ENCODE results near the gene TSTD2.
A peak's percentile ranks its signal among the peaks of the same experiment; 100 is the strongest.

The TSTD2 gene

GRCh38 chr9:97670586-97670985, 37.4 kb upstream of the TSTD2 start:
- H3K27ac Mint-ChIP-seq = peak overlapping the region in 1 of 3 experiments; percentile 9
- H3K36me3 Mint-ChIP-seq (ENCODE audit: low read depth) = peaks cover 75% of the 10 kb centered on the region
- H3K9me3 Mint-ChIP-seq = no peaks in the 10 kb centered on the region
- no peaks in the 10 kb centered on the region for H3K4me1 Mint-ChIP-seq
- H3K27me3 Mint-ChIP-seq (ENCODE audit: low read depth) = no peaks in the 10 kb centered on the region
- H3K4me3 Mint-ChIP-seq = no peak overlapping the region
- TF ChIP-seq CTCF (IDR thresholded peaks at IDR 0.05; ENCODE audit: unreplicated experiment in 3 of 3) = no peak

GRCh38 chr9:97668485-97668884, 35.3 kb upstream of the TSTD2 start:
- Mint-ChIP-seq H3K27me3 (ENCODE audit: low read depth) (no peaks in the 10 kb centered on the region), H3K9me3 (no peaks in the 10 kb centered on the region), H3K4me1 (no peaks in the 10 kb centered on the region), H3K36me3 (ENCODE audit: low read depth) (peaks cover 80% of the 10 kb centered on the region), H3K4me3 (no peak overlapping the region), H3K27ac (no peak overlapping the region)
- no peak for TF ChIP-seq CTCF (IDR thresholded peaks at IDR 0.05; ENCODE audit: unreplicated experiment in 3 of 3)

GRCh38 chr9:97666907-97667686, 33.9 kb upstream of the TSTD2 start:
- H3K27ac Mint-ChIP-seq = no peak overlapping the region
- H3K36me3 Mint-ChIP-seq (ENCODE audit: low read depth) = peaks cover 88% of the 10 kb centered on the region
- TF ChIP-seq CTCF (IDR thresholded peaks at IDR 0.05; ENCODE audit: unreplicated experiment in 3 of 3) = no peak
- no peaks in the 10 kb centered on the region for H3K4me1 Mint-ChIP-seq
- H3K27me3 Mint-ChIP-seq (ENCODE audit: low read depth) = no peaks in the 10 kb centered on the region
- no peaks in the 10 kb centered on the region for H3K9me3 Mint-ChIP-seq
- H3K4me3 Mint-ChIP-seq = no peak overlapping the region

GRCh38 chr9:97665742-97666141, 32.6 kb upstream of the TSTD2 start:
- H3K9me3 Mint-ChIP-seq = no peaks in the 10 kb centered on the region
- peaks cover 86% of the 10 kb centered on the region for H3K36me3 Mint-ChIP-seq (ENCODE audit: low read depth)
- no peaks in the 10 kb centered on the region for H3K27me3 Mint-ChIP-seq (ENCODE audit: low read depth)
- no peaks in the 10 kb centered on the region for H3K4me1 Mint-ChIP-seq
- no peak overlapping the region for H3K27ac Mint-ChIP-seq
- no peak overlapping the region for H3K4me3 Mint-ChIP-seq
- no peak for TF ChIP-seq CTCF (IDR thresholded peaks at IDR 0.05; ENCODE audit: unreplicated experiment in 3 of 3)

- TF ChIP-seq CTCF (IDR thresholded peaks at IDR 0.05; ENCODE audit: unreplicated experiment in 3 of 3) = no peak
- H3K27me3 Mint-ChIP-seq (ENCODE audit: low read depth) = no peaks in the 10 kb centered on the region
- peaks cover 88% of the 10 kb centered on the region for H3K36me3 Mint-ChIP-seq (ENCODE audit: low read depth)
- no peaks in the 10 kb centered on the region for H3K4me1 Mint-ChIP-seq
- H3K4me3 Mint-ChIP-seq = no peak overlapping the region
- H3K9me3 Mint-ChIP-seq = no peaks in the 10 kb centered on the region
- no peak overlapping the region for H3K27ac Mint-ChIP-seq
These were observed 27.7 kb upstream of the TSTD2 start for GRCh38 chr9:97660847-97661246.

GRCh38 chr9:97660340-97660739, 27.2 kb upstream of the TSTD2 start:
- Mint-ChIP-seq H3K27ac (no peak overlapping the region), H3K36me3 (ENCODE audit: low read depth) (peaks cover 89% of the 10 kb centered on the region), H3K4me1 (no peaks in the 10 kb centered on the region), H3K27me3 (ENCODE audit: low read depth) (no peaks in the 10 kb centered on the region), H3K9me3 (no peaks in the 10 kb centered on the region), H3K4me3 (no peak overlapping the region)
- no peak for TF ChIP-seq CTCF (IDR thresholded peaks at IDR 0.05; ENCODE audit: unreplicated experiment in 3 of 3)

Data from nephron (organoid).